GM12878 (cell line): Measurements from ENCODE around the gene TMED7. TPM values are rescaled to one million over a fixed set of nuclear protein-coding genes. Genes with fewer than 3 reads are reported as not detected.

Experiments used
- BACH1 ChIP-seq: fragments of 450-650 bp; IDR thresholded peaks from 2 replicates; pipeline ENCODE4 v1.6.1; 2017; ENCODE audit warnings: mild to moderate bottlenecking, borderline replicate concordance
- BRCA1 ChIP-seq: IDR thresholded peaks from 2 replicates; pipeline ENCODE4 v1.6.1; 2011; ENCODE audit warnings: low read depth, low read length, improper control_type of control experiment
- CHD2 ChIP-seq: IDR thresholded peaks from 2 replicates; pipeline ENCODE4 v1.6.1; 2011; ENCODE audit warnings: low read depth, low read length, improper control_type of control experiment, borderline replicate concordance
- GATAD2B ChIP-seq: fragments of 450-650 bp; conservative IDR thresholded peaks from 2 replicates; pipeline ENCODE4 v1.6.1; 2017; ENCODE audit warnings: low read depth, mild to moderate bottlenecking, moderate library complexity
- IKZF1 ChIP-seq: fragments of 450-650 bp; conservative IDR thresholded peaks from 2 replicates; pipeline ENCODE4 v1.6.1; 2017; ENCODE audit warnings: antibody characterized with exemption, mild to moderate bottlenecking
- KAT2A ChIP-seq: conservative IDR thresholded peaks from 2 replicates; pipeline ENCODE4 v1.6.1; 2011; ENCODE audit warnings: low read depth, low read length; ENCODE audit not compliant: control insufficient read depth
- MEF2A ChIP-seq: IDR thresholded peaks from 2 replicates; pipeline ENCODE4 v1.6.1; 2011; ENCODE audit warnings: low read depth, mild to moderate bottlenecking, low read length, moderate library complexity; ENCODE audit not compliant: insufficient read depth
- MEF2B ChIP-seq: fragments of 450-650 bp; IDR thresholded peaks from 2 replicates; pipeline ENCODE4 v1.6.1; 2018; ENCODE audit warnings: mild to moderate bottlenecking, moderate library complexity; ENCODE audit not compliant: partially characterized antibody, poor library complexity, severe bottlenecking
- MYC ChIP-seq: IDR thresholded peaks from 2 replicates; pipeline ENCODE4 v1.6.1; 2011; ENCODE audit warnings: mild to moderate bottlenecking, low read length, moderate library complexity, inconsistent platforms; ENCODE audit not compliant: insufficient read depth, insufficient replicate concordance, insufficient read length, severe bottlenecking
- NR2C2 ChIP-seq: IDR thresholded peaks from 2 replicates; pipeline ENCODE4 v1.6.1; 2011; ENCODE audit warnings: borderline replicate concordance, low read depth; ENCODE audit not compliant: control insufficient read depth, insufficient read length
- PAX5 ChIP-seq: IDR thresholded peaks from 2 replicates; pipeline ENCODE4 v1.6.1; 2011; ENCODE audit warnings: low read depth, low read length, borderline replicate concordance
- RB1 ChIP-seq: fragments of 450-650 bp; formaldehyde crosslinking; IDR thresholded peaks from 2 replicates; pipeline ENCODE4 v1.6.1; 2017; ENCODE audit warnings: mild to moderate bottlenecking, borderline replicate concordance
- SIN3A ChIP-seq: IDR thresholded peaks from 2 replicates; pipeline ENCODE4 v1.6.1; 2012; ENCODE audit warnings: low read depth, low read length, improper control_type of control experiment
- SREBF2 ChIP-seq: IDR thresholded peaks from 2 replicates; pipeline ENCODE4 v1.6.1; 2012; ENCODE audit warnings: mild to moderate bottlenecking, low read length
- SUZ12 ChIP-seq: fragments of 200-600 bp; sonication (generic); IDR thresholded peaks from one replicate; pipeline ENCODE4 v1.6.1; 2018; ENCODE audit warnings: antibody characterized with exemption, mild to moderate bottlenecking; ENCODE audit not compliant: unreplicated experiment
- TCF12 ChIP-seq: IDR thresholded peaks from 2 replicates; pipeline ENCODE4 v1.6.1; 2011; ENCODE audit warnings: low read depth, mild to moderate bottlenecking, low read length
- ZNF207 ChIP-seq: fragments of 450-650 bp; IDR thresholded peaks from 2 replicates; pipeline ENCODE4 v1.6.1; 2014; ENCODE audit warnings: antibody characterized with exemption, mild to moderate bottlenecking, borderline replicate concordance
- ZZZ3 ChIP-seq: IDR thresholded peaks from 2 replicates; pipeline ENCODE4 v1.6.1; 2011; ENCODE audit warnings: low read depth; ENCODE audit not compliant: control insufficient read depth, insufficient read length
- polyA plus RNA-seq, 11 experiments: library from polyadenylated mRNA; depleted of rRNA in 4 of 11; unstranded in 6 of 11; stranded (reverse) in 5 of 11; fragments of >200 nt; fragmentation: Nextera tagmentation in 4 of 11; fragmentation: Illumina TruSeq in 1 of 11; extraction: Ambion mirVana in 4 of 11; extraction: Trizol in 1 of 11; gene quantifications; 1 replicate in 1 of 11; 2 replicates in 10 of 11; pipeline versions ENCODE4 v1.2.1 to v1.2.3, GENCODE V29; 2011 to 2016; ENCODE audit warnings: inconsistent platforms in 2 of 11, missing spikeins in 2 of 11, low read depth in 1 of 11
- total RNA-seq, 4 experiments: library from RNA; depleted of rRNA in 3 of 4; stranded (reverse); fragments of >200 nt in 3 of 4; fragmentation: Illumina TruSeq in 1 of 4; extraction: Trizol in 1 of 4; gene quantifications; 2 replicates each; pipeline versions ENCODE4 v1.2.1 to v1.2.3, GENCODE V29; 2013 to 2021
- TF ChIP-seq, protein P1 (sequence below): IDR thresholded peaks from 2 replicates; pipeline ENCODE4 v1.6.1; 2012; ENCODE audit warnings: low read depth, low read length, improper control_type of control experiment
- TF ChIP-seq, protein P2 (sequence below): fragments of 450-650 bp; conservative IDR thresholded peaks from 2 replicates; pipeline ENCODE4 v1.6.1; 2017; ENCODE audit warnings: mild to moderate bottlenecking, moderate library complexity
- TF ChIP-seq, protein P3 (sequence below): fragments of 450-650 bp; IDR thresholded peaks from 2 replicates; pipeline ENCODE4 v1.6.1; 2014; ENCODE audit warnings: mild to moderate bottlenecking
- TF ChIP-seq, protein P4 (sequence below): IDR thresholded peaks from 2 replicates; pipeline ENCODE4 v1.6.1; 2012; ENCODE audit warnings: low read depth, low read length, improper control_type of control experiment
- TF ChIP-seq, protein P5 (sequence below): IDR thresholded peaks from 2 replicates; pipeline ENCODE4 v1.6.1; 2012; ENCODE audit warnings: low read depth, low read length, improper control_type of control experiment

Gene TMED7
- total and polyA plus RNA-seq, 10 of the 15 experiments (the other 5 are each of a cell fraction or from before 2014, with no cell fraction given), result 8.0 to 37.3 (median 25.2) TPM

DNA sequence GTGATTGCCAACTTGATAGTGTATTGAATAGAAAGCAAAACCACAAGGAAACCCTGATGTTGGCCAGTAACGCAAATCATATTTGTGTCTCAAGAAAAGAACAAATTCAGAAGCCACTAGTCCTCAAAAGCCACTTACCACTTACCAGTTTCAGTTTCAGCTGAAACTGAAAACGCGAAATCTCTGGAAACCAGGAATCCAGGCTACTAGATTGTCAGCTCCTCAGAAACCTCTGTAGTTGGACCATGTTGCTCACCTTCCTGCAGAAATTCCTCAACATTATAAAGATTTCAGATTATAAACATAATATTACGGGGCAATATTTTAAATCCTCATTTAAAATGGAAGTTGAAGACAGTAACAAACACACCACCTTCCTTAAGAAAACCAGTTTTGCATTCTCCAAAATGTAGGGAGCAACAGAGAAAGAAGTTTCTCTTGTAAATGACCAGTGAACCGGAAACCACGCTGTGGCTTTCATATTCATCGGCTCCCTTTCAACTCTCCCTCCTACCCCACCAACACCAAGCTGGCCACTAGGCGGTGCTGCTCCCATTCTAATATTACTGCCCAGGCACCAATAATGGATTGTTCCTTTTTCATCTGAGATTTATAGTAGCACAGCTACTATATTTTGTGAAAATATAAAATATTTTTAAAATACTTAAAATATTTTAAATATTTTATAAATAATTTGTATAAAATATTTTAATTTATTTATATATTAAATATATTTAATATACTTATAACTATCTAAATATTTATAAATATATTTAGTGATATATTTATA lies 8.7 kb upstream of the TMED7 start (continued):
- TF ChIP-seq, protein P1, sequence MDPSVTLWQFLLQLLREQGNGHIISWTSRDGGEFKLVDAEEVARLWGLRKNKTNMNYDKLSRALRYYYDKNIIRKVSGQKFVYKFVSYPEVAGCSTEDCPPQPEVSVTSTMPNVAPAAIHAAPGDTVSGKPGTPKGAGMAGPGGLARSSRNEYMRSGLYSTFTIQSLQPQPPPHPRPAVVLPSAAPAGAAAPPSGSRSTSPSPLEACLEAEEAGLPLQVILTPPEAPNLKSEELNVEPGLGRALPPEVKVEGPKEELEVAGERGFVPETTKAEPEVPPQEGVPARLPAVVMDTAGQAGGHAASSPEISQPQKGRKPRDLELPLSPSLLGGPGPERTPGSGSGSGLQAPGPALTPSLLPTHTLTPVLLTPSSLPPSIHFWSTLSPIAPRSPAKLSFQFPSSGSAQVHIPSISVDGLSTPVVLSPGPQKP, result peak; percentile 16; the same call in 1 of the 2 replicates
- no peak for TF ChIP-seq BRCA1
- TF ChIP-seq, protein P2, sequence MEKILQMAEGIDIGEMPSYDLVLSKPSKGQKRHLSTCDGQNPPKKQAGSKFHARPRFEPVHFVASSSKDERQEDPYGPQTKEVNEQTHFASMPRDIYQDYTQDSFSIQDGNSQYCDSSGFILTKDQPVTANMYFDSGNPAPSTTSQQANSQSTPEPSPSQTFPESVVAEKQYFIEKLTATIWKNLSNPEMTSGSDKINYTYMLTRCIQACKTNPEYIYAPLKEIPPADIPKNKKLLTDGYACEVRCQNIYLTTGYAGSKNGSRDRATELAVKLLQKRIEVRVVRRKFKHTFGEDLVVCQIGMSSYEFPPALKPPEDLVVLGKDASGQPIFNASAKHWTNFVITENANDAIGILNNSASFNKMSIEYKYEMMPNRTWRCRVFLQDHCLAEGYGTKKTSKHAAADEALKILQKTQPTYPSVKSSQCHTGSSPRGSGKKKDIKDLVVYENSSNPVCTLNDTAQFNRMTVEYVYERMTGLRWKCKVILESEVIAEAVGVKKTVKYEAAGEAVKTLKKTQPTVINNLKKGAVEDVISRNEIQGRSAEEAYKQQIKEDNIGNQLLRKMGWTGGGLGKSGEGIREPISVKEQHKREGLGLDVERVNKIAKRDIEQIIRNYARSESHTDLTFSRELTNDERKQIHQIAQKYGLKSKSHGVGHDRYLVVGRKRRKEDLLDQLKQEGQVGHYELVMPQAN, result no peak
- no peak for TF ChIP-seq RB1
- TF ChIP-seq MEF2A, result peak; percentile 57; the same call in 1 of the 2 replicates
- no peak for TF ChIP-seq MEF2B
- TF ChIP-seq, protein P3, sequence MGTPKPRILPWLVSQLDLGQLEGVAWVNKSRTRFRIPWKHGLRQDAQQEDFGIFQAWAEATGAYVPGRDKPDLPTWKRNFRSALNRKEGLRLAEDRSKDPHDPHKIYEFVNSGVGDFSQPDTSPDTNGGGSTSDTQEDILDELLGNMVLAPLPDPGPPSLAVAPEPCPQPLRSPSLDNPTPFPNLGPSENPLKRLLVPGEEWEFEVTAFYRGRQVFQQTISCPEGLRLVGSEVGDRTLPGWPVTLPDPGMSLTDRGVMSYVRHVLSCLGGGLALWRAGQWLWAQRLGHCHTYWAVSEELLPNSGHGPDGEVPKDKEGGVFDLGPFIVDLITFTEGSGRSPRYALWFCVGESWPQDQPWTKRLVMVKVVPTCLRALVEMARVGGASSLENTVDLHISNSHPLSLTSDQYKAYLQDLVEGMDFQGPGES, result no peak
- peak; percentile 27; the same call in 1 of the 2 replicates for TF ChIP-seq GATAD2B
- TF ChIP-seq, protein P4, sequence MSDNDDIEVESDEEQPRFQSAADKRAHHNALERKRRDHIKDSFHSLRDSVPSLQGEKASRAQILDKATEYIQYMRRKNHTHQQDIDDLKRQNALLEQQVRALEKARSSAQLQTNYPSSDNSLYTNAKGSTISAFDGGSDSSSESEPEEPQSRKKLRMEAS, result no peak
- no peak for TF ChIP-seq ZZZ3
- peak; percentile 72 for TF ChIP-seq IKZF1
- no peak for TF ChIP-seq BACH1
- TF ChIP-seq KAT2A, result no peak
- TF ChIP-seq PAX5, result peak; percentile 81
- no peak for TF ChIP-seq SUZ12
- TF ChIP-seq, protein P5, sequence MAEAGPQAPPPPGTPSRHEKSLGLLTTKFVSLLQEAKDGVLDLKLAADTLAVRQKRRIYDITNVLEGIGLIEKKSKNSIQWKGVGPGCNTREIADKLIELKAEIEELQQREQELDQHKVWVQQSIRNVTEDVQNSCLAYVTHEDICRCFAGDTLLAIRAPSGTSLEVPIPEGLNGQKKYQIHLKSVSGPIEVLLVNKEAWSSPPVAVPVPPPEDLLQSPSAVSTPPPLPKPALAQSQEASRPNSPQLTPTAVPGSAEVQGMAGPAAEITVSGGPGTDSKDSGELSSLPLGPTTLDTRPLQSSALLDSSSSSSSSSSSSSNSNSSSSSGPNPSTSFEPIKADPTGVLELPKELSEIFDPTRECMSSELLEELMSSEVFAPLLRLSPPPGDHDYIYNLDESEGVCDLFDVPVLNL, result no peak
- no peak for TF ChIP-seq MYC
- TF ChIP-seq CHD2, result no peak
- no peak for TF ChIP-seq SREBF2
- TF ChIP-seq ZNF207, result no peak
- no peak for TF ChIP-seq TCF12
- TF ChIP-seq SIN3A, result no peak
- TF ChIP-seq NR2C2, result no peak
